ENCODE results near the gene S100A14. TPM values are rescaled to one million over a fixed set of nuclear protein-coding genes. Genes with fewer than 3 reads are reported as not detected.

S100A14 gene
- total and polyA plus RNA-seq, 4 donors, result 2.5 to 91.2 TPM; not detected in 2

DNA sequence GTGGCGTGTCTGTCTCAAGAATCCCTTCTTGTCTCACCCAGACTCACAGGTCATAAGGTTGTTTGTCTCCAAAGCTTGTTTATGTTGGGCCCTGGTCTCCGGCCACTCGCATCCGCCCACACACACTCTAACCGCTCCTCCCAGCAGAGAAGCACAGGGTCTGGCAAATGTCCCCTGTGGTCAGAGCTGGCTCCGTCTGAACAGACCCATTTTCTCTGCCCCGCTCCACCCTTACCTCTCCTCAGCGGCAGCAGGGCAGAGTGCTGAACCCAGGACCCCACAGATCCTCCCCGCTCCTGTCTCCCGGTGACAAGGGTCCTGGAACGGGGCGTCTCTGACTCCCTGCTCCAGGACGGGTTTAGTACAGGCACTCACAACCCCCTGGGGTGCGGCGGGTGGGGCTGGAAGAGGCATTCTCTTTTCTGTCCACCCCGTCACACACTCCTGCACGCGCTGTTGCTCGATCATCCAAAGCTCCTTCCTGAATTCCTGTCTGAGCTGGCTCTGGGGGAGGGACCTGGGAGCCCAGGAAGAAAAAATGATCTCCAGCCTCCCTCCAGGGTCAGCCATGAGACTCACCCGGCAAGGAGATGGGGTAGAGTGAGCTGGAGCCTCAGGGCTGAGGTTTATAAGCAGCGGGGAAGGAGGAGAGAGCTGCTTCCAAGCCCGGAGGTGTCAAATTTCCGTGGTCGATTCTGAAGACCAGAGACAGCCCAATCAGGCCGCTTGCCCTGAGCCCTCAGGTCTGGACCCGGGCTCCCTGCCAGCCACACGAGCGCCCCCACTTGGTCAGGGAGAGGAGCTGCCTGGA, 11.0 kb upstream of the S100A14 start, which contains the start of gene S100A13:
S100A13 (minus strand) TSS at position 602 of the 811 bp plus-strand sequence. CDS start 1,033 bp downstream, outside the sequence.
- ATAC-seq (ENCODE audit: low FRiP score) (peak; percentile 80), DNase-seq (peak; percentile 88 to 90)
- H3K36me3 ChIP-seq (ENCODE audit: control insufficient read depth in 1 of 2, insufficient read depth in 2 of 2, low read length in 1 of 2), result no peaks in the 10 kb centered on the region
- no peaks in the 10 kb centered on the region for H3K9me3 ChIP-seq (ENCODE audit: control insufficient read depth, low read length)
- no peaks in the 10 kb centered on the region for H3K27me3 ChIP-seq (ENCODE audit: control insufficient read depth in 1 of 2, insufficient read depth in 2 of 2, low read length in 1 of 2)
- 0 to 2% methylated on average over 28 of the region's 28 CpGs for WGBS, 2 donors
- H3K4me3 ChIP-seq (ENCODE audit: low read length in 2 of 2), result peak within 1 kb of the TSS; percentile 32 to 39
- H3K4me1 ChIP-seq (ENCODE audit: control insufficient read depth in 1 of 2, insufficient read depth in 2 of 2, low read length in 2 of 2), result no peaks in the 10 kb centered on the region
- intact Hi-C loops (cut with DNase I), result loop anchor here in 1 of 2 donors (5.0 kb wide), 1 partner anchor 120 kb away; no protein-coding TSS in a partner anchor
- H3K27ac ChIP-seq (ENCODE audit: low read depth in 1 of 2, low read length in 2 of 2), result peak within 1 kb of the TSS; percentile 64 to 85

DNA sequence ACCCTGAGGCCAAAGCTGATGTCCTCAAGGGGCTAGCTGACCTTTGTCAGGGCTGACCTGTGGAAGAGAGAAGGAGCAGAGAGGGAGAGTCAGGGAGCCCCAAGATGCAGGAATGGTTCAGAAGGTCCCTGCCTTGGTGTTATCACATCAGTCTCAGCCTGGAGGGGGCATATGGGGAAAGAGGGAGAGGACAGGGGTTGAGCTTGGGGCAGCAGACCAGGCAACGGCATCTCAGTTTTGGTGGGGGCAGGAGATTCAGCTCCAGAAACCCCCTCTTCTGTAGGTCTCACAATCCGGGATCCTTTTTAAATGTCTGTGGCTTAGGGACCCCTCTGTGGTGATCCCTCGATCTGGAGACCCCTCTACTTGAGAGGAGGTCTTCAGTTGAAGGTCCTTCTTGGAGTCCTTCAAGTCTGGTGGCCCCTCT, 10.4 kb upstream of the S100A14 start:
- WGBS, 2 donors, result 28 to 31% methylated on average over 3 of the region's 3 CpGs
- no peaks in the 10 kb centered on the region for H3K4me1 ChIP-seq (ENCODE audit: control insufficient read depth in 1 of 2, insufficient read depth in 2 of 2, low read length in 2 of 2)
- peak in 1 of 2 donors; percentile 46 for DNase-seq
- H3K27ac ChIP-seq (ENCODE audit: low read depth in 1 of 2, low read length in 2 of 2), result peak overlapping the region; percentile 64 to 85
- H3K4me3 ChIP-seq (ENCODE audit: low read length in 2 of 2), result peak overlapping the region; percentile 32 to 39
- ATAC-seq (ENCODE audit: low FRiP score), result no peak
- H3K27me3 ChIP-seq (ENCODE audit: control insufficient read depth in 1 of 2, insufficient read depth in 2 of 2, low read length in 1 of 2), result no peaks in the 10 kb centered on the region
- no peaks in the 10 kb centered on the region for H3K9me3 ChIP-seq (ENCODE audit: control insufficient read depth, low read length)
- intact Hi-C loops (cut with DNase I), result loop anchor here in 1 of 2 donors (5.0 kb wide), 1 partner anchor 119 kb away; no protein-coding TSS in a partner anchor
- H3K36me3 ChIP-seq (ENCODE audit: control insufficient read depth in 1 of 2, insufficient read depth in 2 of 2, low read length in 1 of 2), result no peaks in the 10 kb centered on the region

- H3K27me3 ChIP-seq (ENCODE audit: control insufficient read depth in 1 of 2, insufficient read depth in 2 of 2, low read length in 1 of 2), result no peaks in the 10 kb centered on the region
- no peak overlapping the region for H3K4me3 ChIP-seq (ENCODE audit: low read length in 2 of 2)
- no peaks in the 10 kb centered on the region for H3K36me3 ChIP-seq (ENCODE audit: control insufficient read depth in 1 of 2, insufficient read depth in 2 of 2, low read length in 1 of 2)
- no peak overlapping the region for H3K27ac ChIP-seq (ENCODE audit: low read depth in 1 of 2, low read length in 2 of 2)
- 83 to 85% methylated on average over 10 of the region's 10 CpGs for WGBS, 2 donors
- DNase-seq, result peak in 1 of 2 donors; percentile 30
- H3K9me3 ChIP-seq (ENCODE audit: control insufficient read depth, low read length), result no peaks in the 10 kb centered on the region
- no peaks in the 10 kb centered on the region for H3K4me1 ChIP-seq (ENCODE audit: control insufficient read depth in 1 of 2, insufficient read depth in 2 of 2, low read length in 2 of 2)
- no peak for ATAC-seq (ENCODE audit: low FRiP score)
- intact Hi-C loops (cut with DNase I), result loop anchor here in 1 of 2 donors (5.0 kb wide), 1 partner anchor 118 kb away; no protein-coding TSS in a partner anchor
Observed at GRCh38 chr1:153624965-153625611, 9.0 kb upstream of the S100A14 start.

- Histone ChIP-seq H3K36me3 (ENCODE audit: control insufficient read depth in 1 of 2, insufficient read depth in 2 of 2, low read length in 1 of 2) (no peaks in the 10 kb centered on the region), H3K9me3 (ENCODE audit: control insufficient read depth, low read length) (no peaks in the 10 kb centered on the region), H3K4me1 (ENCODE audit: control insufficient read depth in 1 of 2, insufficient read depth in 2 of 2, low read length in 2 of 2) (no peaks in the 10 kb centered on the region), H3K27ac (ENCODE audit: low read depth in 1 of 2, low read length in 2 of 2) (no peak overlapping the region), H3K4me3 (ENCODE audit: low read length in 2 of 2) (no peak overlapping the region), H3K27me3 (ENCODE audit: control insufficient read depth in 1 of 2, insufficient read depth in 2 of 2, low read length in 1 of 2) (no peaks in the 10 kb centered on the region)
- WGBS, 2 donors, result 82 to 83% methylated on average over 7 of the region's 7 CpGs
- intact Hi-C loops (cut with DNase I), result no loop called here
- DNase-seq, result no peak
- no peak for ATAC-seq (ENCODE audit: low FRiP score)
Observed at GRCh38 chr1:153623101-153623500, 7.0 kb upstream of the S100A14 start.

DNA sequence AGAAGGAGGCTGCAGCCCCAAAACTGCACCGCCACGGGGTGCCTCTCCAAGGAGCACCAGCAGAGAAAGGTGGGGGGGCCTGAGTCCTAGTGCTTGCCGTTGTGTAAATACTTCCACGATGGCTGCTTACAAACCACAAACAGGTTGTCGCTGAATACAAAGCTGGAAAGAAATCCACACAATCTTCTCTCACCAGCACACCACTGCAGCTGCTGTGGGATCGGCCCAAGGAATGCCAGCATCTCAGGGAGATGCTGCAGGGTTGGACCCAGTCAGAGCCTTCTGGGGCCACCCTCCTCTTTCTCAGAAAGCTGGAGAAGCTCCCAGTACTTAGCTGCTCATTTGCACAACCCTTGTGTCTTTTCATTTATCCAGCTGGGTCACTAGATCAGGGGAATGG, 3.0 kb upstream of the S100A14 start:
- peaks cover 0 to 1% of the 10 kb centered on the region in 2 donors for H3K4me1 ChIP-seq (ENCODE audit: control insufficient read depth in 1 of 2, insufficient read depth in 2 of 2, low read length in 2 of 2)
- no peak overlapping the region for H3K27ac ChIP-seq (ENCODE audit: low read depth in 1 of 2, low read length in 2 of 2)
- no peaks in the 10 kb centered on the region for H3K9me3 ChIP-seq (ENCODE audit: control insufficient read depth, low read length)
- ATAC-seq (ENCODE audit: low FRiP score) (no peak), DNase-seq (peak in 1 of 2 donors; percentile 32)
- WGBS, 2 donors, result 97 to 98% methylated on average over 6 of the region's 6 CpGs
- no peaks in the 10 kb centered on the region for H3K27me3 ChIP-seq (ENCODE audit: control insufficient read depth in 1 of 2, insufficient read depth in 2 of 2, low read length in 1 of 2)
- H3K36me3 ChIP-seq (ENCODE audit: control insufficient read depth in 1 of 2, insufficient read depth in 2 of 2, low read length in 1 of 2), result no peaks in the 10 kb centered on the region
- intact Hi-C loops (cut with DNase I), result loop anchor here in 1 of 2 donors (5.0 kb wide), 1 partner anchor 47 kb away; no protein-coding TSS in a partner anchor
- H3K4me3 ChIP-seq (ENCODE audit: low read length in 2 of 2), result no peak overlapping the region

GRCh38 chr1:153617663-153618062, 1.5 kb upstream of the S100A14 start:
- no peaks in the 10 kb centered on the region for H3K9me3 ChIP-seq (ENCODE audit: control insufficient read depth, low read length)
- peak; percentile 87 to 93 for DNase-seq
- H3K4me3 ChIP-seq (ENCODE audit: low read length in 2 of 2), result no peak overlapping the region
- no peak overlapping the region for H3K27ac ChIP-seq (ENCODE audit: low read depth in 1 of 2, low read length in 2 of 2)
- no peaks in the 10 kb centered on the region for H3K36me3 ChIP-seq (ENCODE audit: control insufficient read depth in 1 of 2, insufficient read depth in 2 of 2, low read length in 1 of 2)
- no peaks in the 10 kb centered on the region for H3K27me3 ChIP-seq (ENCODE audit: control insufficient read depth in 1 of 2, insufficient read depth in 2 of 2, low read length in 1 of 2)
- WGBS, 2 donors, result 3 to 43% methylated on average over 6 of the region's 6 CpGs
- H3K4me1 ChIP-seq (ENCODE audit: control insufficient read depth in 1 of 2, insufficient read depth in 2 of 2, low read length in 2 of 2), result peaks cover 0 to 1% of the 10 kb centered on the region in 2 donors
- intact Hi-C loops (cut with DNase I), result loop anchor here in 1 of 2 donors (5.0 kb wide), 1 partner anchor 45 kb away; no protein-coding TSS in a partner anchor
- ATAC-seq (ENCODE audit: low FRiP score), result peak; percentile 74

DNA sequence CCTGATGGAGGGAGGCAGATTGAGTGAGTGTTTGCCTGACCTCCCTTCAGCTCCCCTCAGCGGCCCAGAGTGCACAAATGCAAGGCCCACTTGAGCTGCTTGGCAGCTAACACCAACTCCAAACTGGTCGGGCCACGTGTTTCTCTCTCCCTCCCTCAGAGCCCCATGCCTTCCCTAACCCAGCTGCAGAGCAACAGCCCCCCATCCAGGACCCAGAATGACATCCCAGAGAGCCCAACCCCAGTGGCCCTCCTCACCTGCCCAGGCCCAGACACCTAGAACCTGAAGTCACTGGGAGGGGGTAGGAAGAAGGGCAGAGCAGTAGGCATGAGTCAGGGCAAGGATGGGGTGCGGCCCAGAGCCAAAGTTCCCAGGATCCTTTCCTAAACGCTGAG, 789 bp upstream of the S100A14 start:
- Histone ChIP-seq H3K27me3 (ENCODE audit: control insufficient read depth in 1 of 2, insufficient read depth in 2 of 2, low read length in 1 of 2) (no peaks in the 10 kb centered on the region), H3K9me3 (ENCODE audit: control insufficient read depth, low read length) (no peaks in the 10 kb centered on the region), H3K4me3 (ENCODE audit: low read length in 2 of 2) (no peak overlapping the region), H3K27ac (ENCODE audit: low read depth in 1 of 2, low read length in 2 of 2) (no peak overlapping the region), H3K4me1 (ENCODE audit: control insufficient read depth in 1 of 2, insufficient read depth in 2 of 2, low read length in 2 of 2) (peaks cover 0 to 1% of the 10 kb centered on the region in 2 donors), H3K36me3 (ENCODE audit: control insufficient read depth in 1 of 2, insufficient read depth in 2 of 2, low read length in 1 of 2) (no peaks in the 10 kb centered on the region)
- DNase-seq, result peak in 1 of 2 donors; percentile 61
- 69 to 80% methylated on average over 5 of the region's 5 CpGs for WGBS, 2 donors
- intact Hi-C loops (cut with DNase I), result loop anchor here in 1 of 2 donors (5.0 kb wide), 1 partner anchor 45 kb away; no protein-coding TSS in a partner anchor
- no peak for ATAC-seq (ENCODE audit: low FRiP score)

- 96 to 100% methylated on average over 2 of the region's 2 CpGs for WGBS, 2 donors
- Histone ChIP-seq H3K4me3 (ENCODE audit: low read length in 2 of 2) (no peak overlapping the region), H3K9me3 (ENCODE audit: control insufficient read depth, low read length) (no peaks in the 10 kb centered on the region), H3K27ac (ENCODE audit: low read depth in 1 of 2, low read length in 2 of 2) (no peak overlapping the region), H3K4me1 (ENCODE audit: control insufficient read depth in 1 of 2, insufficient read depth in 2 of 2, low read length in 2 of 2) (peaks cover 0 to 1% of the 10 kb centered on the region in 2 donors), H3K27me3 (ENCODE audit: control insufficient read depth in 1 of 2, insufficient read depth in 2 of 2, low read length in 1 of 2) (no peaks in the 10 kb centered on the region), H3K36me3 (ENCODE audit: control insufficient read depth in 1 of 2, insufficient read depth in 2 of 2, low read length in 1 of 2) (no peaks in the 10 kb centered on the region)
- DNase-seq (peak in 1 of 2 donors; percentile 46), ATAC-seq (ENCODE audit: low FRiP score) (no peak)
- intact Hi-C loops (cut with DNase I), result loop anchor here in 1 of 2 donors (5.0 kb wide), 1 partner anchor 43 kb away; no protein-coding TSS in a partner anchor
Observed at GRCh38 chr1:153615406-153615805, 719 bp downstream of the S100A14 start.
